ENCODE data around the gene ITM2B.

DNA sequence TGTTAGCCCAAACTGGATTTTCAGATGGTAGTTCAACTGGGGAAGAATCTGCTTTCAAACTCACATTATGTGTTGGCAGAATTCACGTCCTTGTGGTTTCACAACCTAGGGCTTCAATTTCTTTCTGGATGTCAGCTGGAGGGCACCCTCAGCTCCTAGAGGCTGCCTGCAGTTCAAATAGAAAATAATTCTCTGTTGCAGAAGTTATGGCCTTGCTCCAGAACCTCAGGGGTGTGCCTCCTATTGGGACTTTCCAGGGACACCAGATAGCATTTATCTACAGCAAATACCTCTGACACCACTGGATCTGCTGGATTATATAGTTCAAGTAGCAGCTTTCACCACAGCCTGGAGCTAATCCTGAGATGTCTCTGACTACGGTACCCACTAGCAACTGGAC, 58.7 kb downstream of the ITM2B start:
- TF ChIP-seq, protein P1, sequence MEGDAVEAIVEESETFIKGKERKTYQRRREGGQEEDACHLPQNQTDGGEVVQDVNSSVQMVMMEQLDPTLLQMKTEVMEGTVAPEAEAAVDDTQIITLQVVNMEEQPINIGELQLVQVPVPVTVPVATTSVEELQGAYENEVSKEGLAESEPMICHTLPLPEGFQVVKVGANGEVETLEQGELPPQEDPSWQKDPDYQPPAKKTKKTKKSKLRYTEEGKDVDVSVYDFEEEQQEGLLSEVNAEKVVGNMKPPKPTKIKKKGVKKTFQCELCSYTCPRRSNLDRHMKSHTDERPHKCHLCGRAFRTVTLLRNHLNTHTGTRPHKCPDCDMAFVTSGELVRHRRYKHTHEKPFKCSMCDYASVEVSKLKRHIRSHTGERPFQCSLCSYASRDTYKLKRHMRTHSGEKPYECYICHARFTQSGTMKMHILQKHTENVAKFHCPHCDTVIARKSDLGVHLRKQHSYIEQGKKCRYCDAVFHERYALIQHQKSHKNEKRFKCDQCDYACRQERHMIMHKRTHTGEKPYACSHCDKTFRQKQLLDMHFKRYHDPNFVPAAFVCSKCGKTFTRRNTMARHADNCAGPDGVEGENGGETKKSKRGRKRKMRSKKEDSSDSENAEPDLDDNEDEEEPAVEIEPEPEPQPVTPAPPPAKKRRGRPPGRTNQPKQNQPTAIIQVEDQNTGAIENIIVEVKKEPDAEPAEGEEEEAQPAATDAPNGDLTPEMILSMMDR (IDR thresholded peaks at IDR 0.05; ENCODE audit: insufficient read depth, low read length) = no peak
- TF ChIP-seq POLR2AphosphoS5 (IDR thresholded peaks at IDR 0.05; ENCODE audit: low read depth) = no peak
- TF ChIP-seq, protein P2, sequence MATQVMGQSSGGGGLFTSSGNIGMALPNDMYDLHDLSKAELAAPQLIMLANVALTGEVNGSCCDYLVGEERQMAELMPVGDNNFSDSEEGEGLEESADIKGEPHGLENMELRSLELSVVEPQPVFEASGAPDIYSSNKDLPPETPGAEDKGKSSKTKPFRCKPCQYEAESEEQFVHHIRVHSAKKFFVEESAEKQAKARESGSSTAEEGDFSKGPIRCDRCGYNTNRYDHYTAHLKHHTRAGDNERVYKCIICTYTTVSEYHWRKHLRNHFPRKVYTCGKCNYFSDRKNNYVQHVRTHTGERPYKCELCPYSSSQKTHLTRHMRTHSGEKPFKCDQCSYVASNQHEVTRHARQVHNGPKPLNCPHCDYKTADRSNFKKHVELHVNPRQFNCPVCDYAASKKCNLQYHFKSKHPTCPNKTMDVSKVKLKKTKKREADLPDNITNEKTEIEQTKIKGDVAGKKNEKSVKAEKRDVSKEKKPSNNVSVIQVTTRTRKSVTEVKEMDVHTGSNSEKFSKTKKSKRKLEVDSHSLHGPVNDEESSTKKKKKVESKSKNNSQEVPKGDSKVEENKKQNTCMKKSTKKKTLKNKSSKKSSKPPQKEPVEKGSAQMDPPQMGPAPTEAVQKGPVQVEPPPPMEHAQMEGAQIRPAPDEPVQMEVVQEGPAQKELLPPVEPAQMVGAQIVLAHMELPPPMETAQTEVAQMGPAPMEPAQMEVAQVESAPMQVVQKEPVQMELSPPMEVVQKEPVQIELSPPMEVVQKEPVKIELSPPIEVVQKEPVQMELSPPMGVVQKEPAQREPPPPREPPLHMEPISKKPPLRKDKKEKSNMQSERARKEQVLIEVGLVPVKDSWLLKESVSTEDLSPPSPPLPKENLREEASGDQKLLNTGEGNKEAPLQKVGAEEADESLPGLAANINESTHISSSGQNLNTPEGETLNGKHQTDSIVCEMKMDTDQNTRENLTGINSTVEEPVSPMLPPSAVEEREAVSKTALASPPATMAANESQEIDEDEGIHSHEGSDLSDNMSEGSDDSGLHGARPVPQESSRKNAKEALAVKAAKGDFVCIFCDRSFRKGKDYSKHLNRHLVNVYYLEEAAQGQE (IDR thresholded peaks at IDR 0.05; ENCODE audit: insufficient replicate concordance, low read depth) = no peak
- TF ChIP-seq SPI1 (IDR thresholded peaks at IDR 0.05; ENCODE audit: borderline replicate concordance, low read depth) = no peak

All from HL-60 (cell line).